Ovary (tissue), 3 donors: ENCODE data around the gene VEGFB.

Experiments used
- POLR2A ChIP-seq: fragments of 450-650 bp; IDR thresholded peaks from one replicate; pipeline ENCODE4 v1.6.1; 2017; ENCODE audit warnings: antibody characterized with exemption, mild to moderate bottlenecking, moderate library complexity
- TF ChIP-seq, protein P1 (sequence below), 3 donors: fragments of 450-650 bp in 2 of 3; fragments of 200-600 bp in 1 of 3; IDR thresholded peaks; one replicate each; pipeline versions ENCODE4 v1.5.1 to v1.8.0; 2016 to 2022; ENCODE audit warnings: antibody characterized with exemption in 3 of 3, mild to moderate bottlenecking in 1 of 3
- donor health status: DM: no; HTN: no; CAD: no.

GRCh38 chr11:64245401-64245796 is 11.0 kb downstream of the VEGFB start:
- TF ChIP-seq, protein P1, sequence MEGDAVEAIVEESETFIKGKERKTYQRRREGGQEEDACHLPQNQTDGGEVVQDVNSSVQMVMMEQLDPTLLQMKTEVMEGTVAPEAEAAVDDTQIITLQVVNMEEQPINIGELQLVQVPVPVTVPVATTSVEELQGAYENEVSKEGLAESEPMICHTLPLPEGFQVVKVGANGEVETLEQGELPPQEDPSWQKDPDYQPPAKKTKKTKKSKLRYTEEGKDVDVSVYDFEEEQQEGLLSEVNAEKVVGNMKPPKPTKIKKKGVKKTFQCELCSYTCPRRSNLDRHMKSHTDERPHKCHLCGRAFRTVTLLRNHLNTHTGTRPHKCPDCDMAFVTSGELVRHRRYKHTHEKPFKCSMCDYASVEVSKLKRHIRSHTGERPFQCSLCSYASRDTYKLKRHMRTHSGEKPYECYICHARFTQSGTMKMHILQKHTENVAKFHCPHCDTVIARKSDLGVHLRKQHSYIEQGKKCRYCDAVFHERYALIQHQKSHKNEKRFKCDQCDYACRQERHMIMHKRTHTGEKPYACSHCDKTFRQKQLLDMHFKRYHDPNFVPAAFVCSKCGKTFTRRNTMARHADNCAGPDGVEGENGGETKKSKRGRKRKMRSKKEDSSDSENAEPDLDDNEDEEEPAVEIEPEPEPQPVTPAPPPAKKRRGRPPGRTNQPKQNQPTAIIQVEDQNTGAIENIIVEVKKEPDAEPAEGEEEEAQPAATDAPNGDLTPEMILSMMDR (IDR thresholded peaks at IDR 0.05) = no peak
- no peak for TF ChIP-seq POLR2A
